Stimulated activated naive CD4-positive, alpha-beta T cell treated with Interleukin-2 at 50 U/mL for 16 hours (primary cell): ENCODE measurements around the gene SPATA46.

Source experiments
- DNase-seq: peaks from one replicate; lab custom pipeline; 2025; lab: John Stamatoyannopoulos, UW

Gene SPATA46

DNA sequence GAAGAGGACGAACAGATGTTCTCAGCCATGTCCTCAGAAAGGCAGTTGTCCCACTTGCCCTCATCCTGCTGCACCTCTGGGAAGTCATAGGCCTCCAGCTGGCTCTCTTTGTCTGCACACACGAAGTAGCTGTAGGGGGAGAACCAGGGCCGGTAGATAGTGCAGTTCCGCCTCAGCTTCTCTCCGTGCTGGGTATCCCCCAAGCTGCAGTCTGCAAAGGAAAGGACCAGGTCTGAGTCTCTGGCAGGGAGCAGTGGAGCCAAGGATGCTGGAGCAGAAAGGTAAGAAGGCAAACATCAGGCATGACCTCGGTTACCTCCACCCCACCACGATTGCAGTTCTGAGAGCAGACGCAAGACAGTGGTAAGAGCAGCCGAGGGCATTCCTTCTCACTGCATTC, 2.2 kb downstream of the SPATA46 start:
- no peak for DNase-seq

DNA sequence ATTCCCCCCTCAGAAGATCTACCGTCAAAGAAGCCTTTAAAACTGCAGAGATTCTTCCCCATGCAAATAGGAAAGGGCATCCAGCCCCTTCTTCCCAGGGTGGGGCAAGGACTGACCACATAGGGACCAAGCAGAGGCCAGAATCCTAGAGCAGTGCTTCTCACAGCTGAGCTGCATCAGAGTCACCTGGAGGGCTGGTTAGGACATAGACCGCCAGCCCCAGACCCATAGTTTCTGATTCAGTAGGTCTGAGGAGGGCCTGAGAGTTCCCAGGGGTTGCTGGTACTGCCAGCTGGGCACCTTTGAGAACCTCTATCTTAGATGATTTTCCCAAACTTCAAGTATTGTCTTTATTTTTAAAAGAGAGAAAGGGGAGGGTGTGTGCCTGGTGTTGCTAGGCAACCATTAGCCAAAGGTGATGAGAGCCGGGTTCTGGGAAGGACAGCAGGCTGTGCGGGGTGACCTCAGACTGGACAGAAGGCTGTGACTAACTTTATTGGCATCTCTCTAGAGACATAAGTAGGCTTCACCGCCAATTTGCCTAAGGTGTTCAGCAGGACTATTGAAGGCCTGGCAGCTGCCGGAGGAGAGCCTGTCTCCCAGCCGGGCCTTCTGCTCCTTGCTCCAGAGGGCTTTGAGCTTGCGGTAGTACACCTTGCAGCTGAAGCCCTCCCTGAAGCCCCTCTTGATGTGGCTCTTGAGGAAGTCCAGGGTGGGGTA, 3.0 kb downstream of the SPATA46 start:
- no peak for DNase-seq

DNA sequence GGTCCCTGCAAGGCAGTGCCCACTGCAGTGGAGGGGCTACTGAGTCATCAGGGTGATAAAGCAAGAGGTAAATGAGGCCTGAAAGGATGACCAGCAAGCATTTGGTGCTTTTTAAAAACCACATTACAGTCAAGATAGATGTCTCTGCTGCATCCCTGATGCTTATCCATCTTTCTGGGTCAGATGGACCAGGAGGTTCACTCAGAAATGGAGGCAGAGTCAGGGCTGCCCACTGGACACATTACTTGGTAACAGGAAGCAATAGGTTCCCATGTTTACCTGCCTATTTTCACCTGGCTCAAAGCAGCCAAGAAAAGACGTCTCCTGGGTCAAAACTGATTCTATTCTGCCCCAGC, 3.6 kb downstream of the SPATA46 start:
- DNase-seq, result no peak

DNA sequence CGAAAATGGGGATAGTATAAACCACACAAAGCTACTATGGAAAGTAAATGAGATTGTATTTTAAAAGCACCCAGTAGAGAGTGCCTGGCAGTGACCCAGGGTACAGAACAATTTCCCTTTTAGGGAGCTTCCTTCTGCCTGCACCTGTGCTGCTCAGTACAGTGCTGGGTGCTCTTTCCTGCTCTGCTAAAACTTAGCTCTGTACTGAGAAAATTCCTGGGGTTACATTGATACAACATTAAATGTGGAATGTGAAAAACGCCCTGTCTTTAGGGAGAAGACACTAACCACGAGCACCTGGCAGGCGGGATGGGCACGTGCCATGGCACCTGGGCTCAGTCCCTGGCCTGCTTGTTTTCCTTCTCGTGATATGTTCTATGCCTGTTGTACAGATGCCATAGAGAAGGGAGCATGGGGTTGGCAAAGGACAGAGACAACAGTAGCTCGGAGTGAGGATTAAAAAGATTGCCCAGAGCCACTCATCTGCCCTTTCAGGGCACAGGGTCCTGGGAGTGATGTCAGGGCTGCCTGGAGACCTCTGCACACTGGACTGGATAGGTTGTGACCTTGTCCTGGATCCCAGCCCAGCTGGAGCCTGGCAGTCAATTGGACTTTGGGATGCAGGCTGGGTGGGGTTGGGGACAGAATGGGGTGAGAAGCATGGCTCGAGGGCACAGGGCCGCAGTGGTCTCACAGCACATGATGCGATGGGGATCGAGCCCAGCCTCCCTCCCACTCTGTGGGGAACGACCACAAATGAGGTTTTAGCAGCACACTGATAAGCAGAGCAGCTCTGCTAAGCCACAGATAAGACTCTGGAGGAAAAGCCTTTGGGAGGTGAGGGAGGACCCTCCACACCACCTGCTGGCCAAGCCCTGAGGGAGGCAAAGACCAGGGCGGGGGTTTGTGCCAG, 4.2 kb downstream of the SPATA46 start:
- DNase-seq, result no peak

DNA sequence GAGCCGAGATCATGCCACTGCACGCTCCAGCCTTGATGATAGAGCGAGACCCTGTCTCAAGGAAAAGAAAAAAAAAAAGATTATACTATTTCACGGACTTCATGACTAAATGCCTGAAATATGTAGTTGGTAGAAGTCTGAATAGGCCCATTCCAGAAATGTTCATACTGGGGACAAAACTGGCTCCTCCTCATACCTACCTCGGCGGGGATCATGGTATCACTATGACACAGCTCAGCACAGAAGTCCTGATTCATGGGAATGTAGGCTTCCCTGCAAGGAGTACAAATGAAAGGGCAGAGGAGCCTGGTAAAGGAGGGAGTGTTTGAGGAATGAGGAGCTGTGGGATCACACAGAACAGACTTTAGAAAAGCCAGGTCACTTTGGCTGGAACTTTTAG, 5.0 kb downstream of the SPATA46 start:
- DNase-seq, result no peak

DNA sequence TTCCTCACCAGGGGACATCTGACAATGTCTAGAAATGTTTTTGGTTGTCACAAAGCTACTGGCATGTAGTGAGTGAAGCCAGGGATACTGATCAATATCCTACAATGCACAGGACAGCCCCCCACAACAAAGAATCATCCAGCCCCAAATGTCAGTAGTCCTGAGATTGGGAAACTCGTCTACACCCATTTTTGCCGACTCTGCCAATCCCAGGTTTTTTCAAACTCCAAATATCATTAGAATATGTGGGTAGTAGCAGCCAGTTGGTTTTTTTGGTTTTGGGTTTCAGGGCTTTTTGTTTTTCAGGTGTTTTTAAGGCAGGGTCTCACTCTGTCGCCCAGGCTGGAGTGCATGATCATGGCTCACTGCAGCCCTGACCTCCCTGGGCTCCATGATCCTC, 5.9 kb downstream of the SPATA46 start:
- no peak for DNase-seq

DNA sequence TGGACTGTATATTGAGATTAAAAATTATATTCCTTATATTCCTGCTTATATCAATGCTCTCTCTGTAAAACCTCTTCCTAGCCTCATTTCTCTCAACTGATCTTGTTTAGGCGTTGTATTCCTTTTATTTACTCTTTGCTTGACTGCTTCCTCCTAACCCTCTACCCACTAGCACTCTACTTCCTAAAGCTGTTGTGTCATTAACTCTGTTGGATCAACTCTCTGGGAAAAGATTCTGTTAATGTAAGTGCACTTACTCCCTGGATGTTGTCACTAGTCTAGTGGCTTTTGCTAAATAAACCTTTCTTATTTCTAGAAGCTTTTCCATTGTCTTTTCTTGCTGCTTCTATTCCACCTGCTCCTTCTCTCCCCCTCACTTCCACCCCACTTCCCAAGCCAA, 6.5 kb downstream of the SPATA46 start:
- no peak for DNase-seq

DNA sequence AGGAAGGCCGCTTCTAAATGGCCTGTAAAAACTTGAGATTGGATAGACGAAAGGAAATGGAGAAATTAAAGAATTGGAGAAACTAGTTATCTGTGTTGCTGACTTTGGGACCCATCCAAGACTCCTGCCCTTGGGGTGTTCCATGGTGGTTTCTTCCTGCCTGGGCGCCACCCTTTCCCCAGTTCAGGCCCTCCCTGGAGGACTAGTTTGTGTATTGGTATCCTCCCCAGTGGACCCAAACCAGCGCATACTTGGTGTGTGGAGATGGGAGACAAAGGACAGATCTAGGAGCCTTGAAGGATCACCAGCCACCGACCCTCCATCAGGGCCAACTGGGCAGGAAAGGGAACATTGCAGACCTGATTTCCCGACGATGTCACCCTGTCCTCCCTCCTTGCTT, 7.1 kb downstream of the SPATA46 start:
- no peak for DNase-seq

DNA sequence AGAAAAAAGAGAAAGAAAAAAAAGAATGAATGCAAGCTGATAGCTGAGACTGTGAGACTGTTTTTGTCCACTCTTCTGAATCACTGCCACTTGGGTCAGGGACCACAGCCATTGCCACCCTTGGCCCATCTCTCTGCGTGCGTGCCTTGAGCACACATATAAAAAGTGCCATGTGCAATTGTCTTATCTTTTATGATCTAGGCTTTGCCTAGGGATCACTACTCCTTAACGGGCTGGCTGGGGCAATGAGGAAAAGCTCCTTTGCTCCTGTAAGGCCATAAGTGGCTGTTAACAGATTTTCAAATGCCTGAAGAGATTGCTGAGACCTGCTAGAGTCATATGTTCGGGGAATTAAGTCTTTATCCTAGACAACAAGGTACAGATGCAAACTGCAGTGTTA, 8.2 kb downstream of the SPATA46 start:
- no peak for DNase-seq

DNA sequence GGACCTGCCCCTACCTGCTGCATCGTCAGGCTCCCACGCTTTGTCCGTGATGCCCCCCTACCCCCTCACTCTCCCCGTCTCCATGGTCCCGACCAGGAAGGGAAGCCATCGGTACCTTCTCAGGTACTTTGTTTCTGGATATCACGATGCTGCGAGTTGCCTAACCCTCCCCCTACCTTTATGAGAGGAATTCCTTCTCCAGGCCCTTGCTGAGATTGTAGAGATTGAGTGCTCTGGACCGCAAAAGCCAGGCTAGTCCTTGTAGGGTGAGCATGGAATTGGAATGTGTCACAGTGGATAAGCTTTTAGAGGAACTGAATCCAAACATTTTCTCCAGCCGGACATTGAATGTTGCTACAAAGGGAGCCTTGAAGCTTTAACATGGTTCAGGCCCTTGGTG, 8.9 kb downstream of the SPATA46 start:
- DNase-seq, result no peak

DNA sequence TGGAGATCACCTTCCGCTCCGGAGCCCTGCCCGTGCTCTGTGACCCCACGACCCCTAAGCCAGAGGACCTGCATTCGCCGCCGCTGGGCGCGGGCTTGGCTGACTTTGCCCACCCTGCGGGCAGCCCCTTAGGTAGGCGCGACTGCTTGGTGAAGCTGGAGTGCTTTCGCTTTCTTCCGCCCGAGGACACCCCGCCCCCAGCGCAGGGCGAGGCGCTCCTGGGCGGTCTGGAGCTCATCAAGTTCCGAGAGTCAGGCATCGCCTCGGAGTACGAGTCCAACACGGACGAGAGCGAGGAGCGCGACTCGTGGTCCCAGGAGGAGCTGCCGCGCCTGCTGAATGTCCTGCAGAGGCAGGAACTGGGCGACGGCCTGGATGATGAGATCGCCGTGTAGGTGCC, 9.6 kb downstream of the SPATA46 start:
- DNase-seq, result no peak

DNA sequence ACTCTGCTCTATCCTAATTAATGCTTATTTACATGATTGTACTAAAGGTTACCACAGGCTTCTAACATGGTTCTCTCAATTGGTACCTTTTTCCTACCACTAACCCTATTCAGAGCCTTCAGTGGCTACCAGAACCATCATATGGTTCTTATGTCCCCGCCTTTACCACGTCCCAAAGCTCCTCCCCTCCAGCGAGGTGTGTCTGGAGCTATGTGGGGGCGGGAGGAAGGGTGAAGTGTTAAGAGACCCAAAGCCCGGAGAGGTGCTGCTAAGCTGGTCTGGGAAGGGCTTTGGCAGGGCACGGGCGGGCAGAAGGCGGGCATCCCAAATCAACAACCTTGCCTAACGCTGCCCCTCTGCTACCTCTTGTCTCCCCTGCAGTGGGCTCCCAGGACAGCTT, 10.0 kb downstream of the SPATA46 start:
- DNase-seq, result no peak

DNA sequence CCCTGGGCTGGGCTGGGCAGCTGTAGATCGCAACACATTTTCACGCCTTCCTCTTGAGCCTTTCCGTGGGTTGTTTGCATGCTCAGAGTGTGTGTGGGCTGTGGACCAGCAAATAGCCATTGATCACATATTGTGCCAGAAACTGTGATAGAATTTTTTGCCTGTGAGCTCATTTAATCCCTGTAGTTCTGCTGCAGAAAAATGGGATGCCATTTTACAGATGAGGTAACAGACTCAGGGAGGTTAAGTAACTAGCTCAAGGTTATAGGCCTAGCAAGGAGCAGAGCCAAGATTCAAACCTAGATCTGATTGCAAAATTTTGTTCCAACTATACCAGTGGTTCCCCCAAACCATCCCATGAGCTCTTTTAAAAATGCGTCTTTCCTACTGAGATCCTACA, 10.5 kb downstream of the SPATA46 start:
- no peak for DNase-seq

DNA sequence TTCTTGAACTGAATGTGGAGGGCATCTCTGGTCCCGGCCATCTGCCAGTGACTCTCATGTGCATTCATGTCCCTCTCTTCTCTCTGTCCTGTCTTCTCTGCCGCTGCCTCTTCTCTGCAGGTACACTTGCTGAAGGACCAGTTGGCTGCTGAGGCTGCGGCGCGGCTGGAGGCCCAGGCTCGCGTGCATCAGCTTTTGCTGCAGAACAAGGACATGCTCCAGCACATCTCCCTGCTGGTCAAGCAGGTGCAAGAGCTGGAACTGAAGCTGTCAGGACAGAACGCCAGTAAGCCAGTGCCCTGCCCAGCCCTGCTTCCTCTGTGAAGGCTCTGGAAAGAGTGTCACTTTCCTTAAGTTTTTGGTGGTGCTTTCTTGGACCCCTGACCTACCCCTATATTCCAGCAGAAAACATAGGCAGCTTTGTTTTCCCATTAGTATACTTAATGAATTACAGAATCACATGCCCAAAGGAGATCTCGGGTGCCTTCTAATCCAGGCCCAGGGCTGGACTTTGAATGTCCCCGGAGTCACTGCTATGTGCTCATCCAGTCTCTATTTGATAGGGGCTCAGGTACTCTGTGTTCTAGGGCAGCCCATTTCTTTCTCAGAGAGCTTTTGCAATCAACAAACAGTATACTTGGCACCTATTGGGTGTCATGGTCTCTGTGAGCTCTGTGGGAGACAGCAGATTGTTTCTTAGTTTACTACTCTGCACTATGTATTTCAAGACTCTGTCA, 11.2 kb downstream of the SPATA46 start:
- DNase-seq, result no peak

DNA sequence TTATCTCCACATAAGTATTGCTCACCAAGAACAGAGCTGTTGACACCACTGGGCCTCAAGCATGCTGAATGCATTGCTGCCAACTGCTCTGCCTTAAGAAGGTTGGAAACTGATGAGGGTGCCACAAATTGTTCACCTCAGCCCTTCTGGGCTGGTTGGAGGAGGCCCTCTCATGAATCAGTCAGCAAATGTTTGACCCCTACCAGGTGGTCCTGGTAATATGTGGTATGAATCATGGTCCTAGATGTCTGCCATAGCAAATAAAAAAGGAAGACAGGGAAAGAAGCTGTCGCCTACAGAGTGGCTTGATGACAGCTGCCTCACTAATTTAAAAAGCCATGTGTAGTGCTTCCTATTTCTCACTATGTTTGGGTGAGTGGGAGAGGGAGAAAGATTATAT, 12.2 kb downstream of the SPATA46 start:
- DNase-seq, result no peak

DNA sequence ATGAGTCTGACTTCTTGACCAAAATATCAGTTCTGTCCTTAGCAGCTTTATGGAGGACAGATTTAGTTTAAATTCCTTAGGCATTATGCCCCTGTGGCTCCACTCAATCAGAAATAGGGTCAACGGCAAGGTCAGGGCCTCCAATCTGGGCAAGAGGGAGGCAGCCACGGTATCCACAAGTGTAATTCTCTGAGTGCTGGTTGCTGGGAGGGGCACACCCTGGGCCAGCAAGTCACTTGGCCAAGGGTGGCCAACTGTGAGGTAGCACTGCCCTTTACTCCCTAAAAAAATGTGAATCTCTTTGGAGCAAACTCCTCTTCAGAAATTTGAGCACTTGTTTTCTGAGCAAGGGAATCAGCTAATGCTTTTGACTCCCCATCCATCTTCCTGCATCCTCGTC, 12.8 kb downstream of the SPATA46 start:
- DNase-seq, result no peak

DNA sequence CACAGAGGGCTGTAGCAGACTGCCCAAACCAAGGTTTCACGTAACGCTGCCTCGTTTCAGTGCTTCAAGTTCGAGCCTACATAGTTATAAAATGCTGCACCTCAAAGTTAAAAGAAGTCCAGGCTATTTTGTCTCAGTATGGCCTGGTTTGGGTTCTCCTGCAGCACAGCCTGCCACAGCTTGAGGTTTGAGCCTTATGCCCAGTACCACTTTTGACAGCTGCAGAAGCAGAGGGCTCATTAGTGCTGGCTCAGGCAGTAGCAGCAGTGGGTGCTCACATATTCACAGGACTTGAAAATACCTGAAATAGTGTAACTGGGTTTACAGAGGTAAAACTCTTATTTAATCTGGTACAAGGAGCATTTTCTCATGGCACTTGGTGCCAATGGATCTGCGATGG, 15.3 kb downstream of the SPATA46 start:
- no peak for DNase-seq

DNA sequence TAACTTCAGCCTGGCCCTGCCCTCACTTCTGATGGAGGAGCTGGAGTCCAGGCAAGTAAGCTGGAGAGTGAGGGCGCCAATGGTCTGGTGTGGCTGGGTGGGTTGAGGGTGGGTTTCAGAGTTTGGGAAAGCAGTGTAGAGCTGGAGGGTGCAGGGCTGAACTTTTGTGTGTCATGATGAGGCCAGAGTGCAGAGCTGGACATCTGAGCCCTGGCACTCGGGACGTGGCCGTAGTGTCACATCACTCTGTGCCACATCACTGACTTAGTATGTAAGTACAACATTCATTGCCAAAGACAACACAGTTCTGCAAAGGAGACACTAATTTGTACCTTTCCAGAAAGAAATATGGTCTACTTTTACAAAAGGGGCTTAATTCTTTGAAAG, 15.8 kb downstream of the SPATA46 start:
- DNase-seq, result no peak

DNA sequence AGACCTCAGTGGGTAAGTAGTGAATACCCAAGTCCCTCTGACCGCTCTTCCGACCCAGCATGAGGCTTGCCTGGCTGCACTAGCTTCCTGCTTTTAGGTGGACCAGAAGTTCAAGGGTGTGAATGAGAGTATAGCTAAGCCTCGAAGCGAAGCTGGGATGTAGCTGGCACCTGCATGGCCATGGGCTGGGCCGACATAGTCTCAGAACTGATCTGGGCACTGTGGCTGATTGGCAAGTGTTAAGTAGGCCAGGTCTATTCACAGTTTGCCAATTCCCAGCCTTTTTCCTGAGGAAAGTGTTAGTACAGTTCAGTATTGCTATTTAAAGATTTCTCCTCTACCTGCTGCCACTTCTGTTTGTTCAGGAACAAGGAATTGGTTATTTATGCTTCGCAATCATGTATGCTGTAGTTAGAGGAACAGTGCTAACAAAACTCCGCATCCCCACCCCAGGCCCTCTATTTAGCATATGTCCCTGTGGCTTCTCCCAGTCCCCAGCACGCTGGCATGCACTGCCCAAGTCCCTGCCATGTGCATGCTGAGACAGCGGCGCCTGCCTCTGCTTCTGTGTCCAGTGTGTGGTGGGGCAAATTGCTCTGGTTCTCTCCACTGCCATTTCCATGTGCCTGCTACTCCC, 16.3 kb downstream of the SPATA46 start:
- no peak for DNase-seq

DNA sequence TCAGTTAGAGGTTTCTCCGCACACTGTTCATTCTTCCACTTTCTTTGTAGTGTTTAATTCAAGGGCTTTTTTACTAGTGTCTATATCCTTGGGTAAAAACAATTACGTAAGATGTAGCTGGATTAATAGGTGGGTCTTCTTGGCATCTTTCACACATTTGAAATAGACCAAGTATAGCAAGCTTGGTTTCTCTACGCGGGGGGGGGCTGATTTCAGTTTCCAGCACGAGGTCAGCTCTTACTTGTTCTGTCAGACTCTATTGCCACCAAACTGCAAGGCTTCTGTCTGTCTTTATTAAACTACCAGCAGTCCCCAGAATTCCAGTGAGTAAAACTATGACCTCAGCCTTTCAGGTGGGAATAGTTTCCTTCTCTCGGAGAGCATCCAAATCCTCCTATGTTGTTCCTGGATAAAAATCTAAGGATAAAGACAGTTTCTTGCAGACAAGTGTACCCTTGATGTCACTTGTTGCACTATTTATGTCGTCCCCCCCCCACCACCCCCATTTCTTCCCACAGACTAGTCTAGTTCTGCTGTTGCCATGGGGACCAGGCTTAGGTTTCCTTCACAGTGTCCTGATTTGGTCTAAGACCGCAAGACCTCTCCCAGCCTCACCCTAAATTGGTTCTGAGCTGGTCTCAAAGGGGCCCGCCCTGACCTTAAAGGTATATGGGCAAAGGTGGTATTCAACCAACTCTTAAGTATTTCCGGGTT, 17.0 kb downstream of the SPATA46 start:
- no peak for DNase-seq

DNA sequence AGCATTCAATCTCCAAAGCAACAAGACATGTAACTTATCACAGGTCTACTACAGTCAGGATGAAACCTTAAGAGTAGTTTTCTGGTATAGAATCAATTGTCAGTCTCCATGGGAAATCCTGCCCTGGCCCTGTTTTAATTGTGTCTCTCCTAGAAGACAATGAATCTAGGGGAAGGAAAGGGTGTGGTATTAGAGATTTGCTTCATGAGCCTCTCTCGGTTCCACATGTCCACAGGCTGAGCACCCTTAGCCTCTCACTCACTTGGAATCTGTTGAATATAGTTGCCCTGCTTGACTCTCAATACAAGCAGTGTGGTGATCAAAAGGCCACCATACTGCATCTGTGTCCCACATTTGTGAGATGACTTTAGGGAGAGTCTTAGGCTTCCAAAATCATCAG, 17.7 kb downstream of the SPATA46 start:
- no peak for DNase-seq
